HCT116 (cell line): Measurements from ENCODE around the gene SLC7A7.

Experiments
- EGR1 ChIP-seq: IDR thresholded peaks from 2 replicates; pipeline ENCODE4 v1.6.1; 2012; ENCODE audit warnings: low read depth
- EZH2 ChIP-seq: fragments of 200-600 bp; sonication (generic); IDR thresholded peaks from 2 replicates; pipeline ENCODE4 v1.6.1; 2017; ENCODE audit warnings: antibody characterized with exemption, mixed run types
- EZH2phosphoT487 ChIP-seq: fragments of 200-600 bp; IDR thresholded peaks from 2 replicates; pipeline ENCODE4 v1.6.1; 2018; ENCODE audit warnings: antibody characterized with exemption, borderline replicate concordance
- JUND ChIP-seq: IDR thresholded peaks from 2 replicates; pipeline ENCODE4 v1.6.1; 2012
- POLR2A ChIP-seq: IDR thresholded peaks from 2 replicates; pipeline ENCODE4 v1.7.0; 2011; ENCODE audit warnings: borderline replicate concordance; ENCODE audit not compliant: insufficient read depth, insufficient read length; ENCODE audit errors: extremely low read depth
- POLR2AphosphoS5 ChIP-seq: IDR thresholded peaks from 2 replicates; pipeline ENCODE4 v1.6.1; 2011; ENCODE audit warnings: mild to moderate bottlenecking, low read depth, low read length, moderate library complexity
- SP1 ChIP-seq: IDR thresholded peaks from 2 replicates; pipeline ENCODE4 v1.6.1; 2012; ENCODE audit warnings: low read depth
- TCF7L2 ChIP-seq: IDR thresholded peaks from 2 replicates; pipeline ENCODE4 v1.7.0; 2011; ENCODE audit warnings: borderline replicate concordance, inconsistent platforms; ENCODE audit not compliant: insufficient read depth, insufficient read length; ENCODE audit errors: extremely low read depth
- YY1 ChIP-seq: IDR thresholded peaks from 2 replicates; pipeline ENCODE4 v1.6.1; 2011; ENCODE audit warnings: low read length, low read depth, moderate library complexity, mild to moderate bottlenecking; ENCODE audit not compliant: insufficient replicate concordance; ENCODE audit errors: extremely low read depth
- ZNF274 ChIP-seq: fragments of 200-500 bp; sonication (Bioruptor generic); IDR thresholded peaks from 2 replicates; pipeline ENCODE4 v1.6.1; 2014; ENCODE audit warnings: mild to moderate bottlenecking, low read depth, low read length, inconsistent platforms
- TF ChIP-seq, protein P1 (sequence below), 3 experiments: fragments of 200-600 bp in 1 of 3; sonication (generic) in 1 of 3; IDR thresholded peaks in 2 of 3; conservative IDR thresholded peaks in 1 of 3; 2 replicates each; pipeline ENCODE4 v1.5.1; 2012 to 2017; ENCODE audit warnings: low read depth in 2 of 3, low read length in 2 of 3, antibody characterized with exemption in 1 of 3, borderline replicate concordance in 1 of 3, control low read depth in 1 of 3, mild to moderate bottlenecking in 1 of 3, mixed read lengths in 1 of 3, mixed run types in 1 of 3, moderate library complexity in 1 of 3; ENCODE audit not compliant: insufficient read depth in 1 of 3
- TF ChIP-seq, protein P2 (sequence below): IDR thresholded peaks from 2 replicates; pipeline ENCODE4 v1.6.1; 2012; ENCODE audit warnings: low read depth
- TF ChIP-seq, protein P3 (sequence below): IDR thresholded peaks from 2 replicates; pipeline ENCODE4 v1.6.1; 2012

DNA sequence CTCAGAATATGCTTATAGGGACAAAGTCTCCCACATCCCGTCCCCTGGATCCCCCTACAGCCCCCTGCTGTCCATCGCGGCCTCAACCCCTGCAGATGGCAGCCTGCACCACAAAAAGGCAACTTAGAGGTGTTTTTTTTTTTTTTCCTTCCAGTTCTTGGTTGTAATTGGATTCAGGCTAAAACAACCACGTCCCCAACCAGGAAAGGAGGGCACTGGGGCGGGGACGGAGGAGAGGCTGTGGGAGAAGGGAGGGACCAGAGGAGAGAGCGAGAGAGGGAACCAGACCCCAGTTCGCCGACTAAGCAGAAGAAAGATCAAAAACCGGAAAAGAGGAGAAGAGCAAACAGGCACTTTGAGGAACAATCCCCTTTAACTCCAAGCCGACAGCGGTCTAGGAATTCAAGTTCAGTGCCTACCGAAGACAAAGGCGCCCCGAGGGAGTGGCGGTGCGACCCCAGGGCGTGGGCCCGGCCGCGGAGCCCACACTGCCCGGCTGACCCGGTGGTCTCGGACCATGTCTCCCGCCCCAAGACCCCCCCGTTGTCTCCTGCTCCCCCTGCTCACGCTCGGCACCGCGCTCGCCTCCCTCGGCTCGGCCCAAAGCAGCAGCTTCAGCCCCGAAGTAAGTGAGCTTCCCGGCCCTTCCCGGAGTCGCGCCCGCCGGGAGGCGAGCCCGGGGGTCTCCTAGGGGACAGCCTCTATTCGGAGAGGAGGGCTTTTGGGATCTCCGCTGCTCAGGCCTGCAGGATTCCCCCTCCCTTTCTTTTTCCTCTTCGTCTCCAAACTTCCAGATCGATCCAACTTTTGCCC is 21.3 kb upstream of the SLC7A7 start, which contains the start of gene MMP14:
- TF ChIP-seq POLR2A: no peak
- no peak for TF ChIP-seq YY1
- TF ChIP-seq, protein P1, sequence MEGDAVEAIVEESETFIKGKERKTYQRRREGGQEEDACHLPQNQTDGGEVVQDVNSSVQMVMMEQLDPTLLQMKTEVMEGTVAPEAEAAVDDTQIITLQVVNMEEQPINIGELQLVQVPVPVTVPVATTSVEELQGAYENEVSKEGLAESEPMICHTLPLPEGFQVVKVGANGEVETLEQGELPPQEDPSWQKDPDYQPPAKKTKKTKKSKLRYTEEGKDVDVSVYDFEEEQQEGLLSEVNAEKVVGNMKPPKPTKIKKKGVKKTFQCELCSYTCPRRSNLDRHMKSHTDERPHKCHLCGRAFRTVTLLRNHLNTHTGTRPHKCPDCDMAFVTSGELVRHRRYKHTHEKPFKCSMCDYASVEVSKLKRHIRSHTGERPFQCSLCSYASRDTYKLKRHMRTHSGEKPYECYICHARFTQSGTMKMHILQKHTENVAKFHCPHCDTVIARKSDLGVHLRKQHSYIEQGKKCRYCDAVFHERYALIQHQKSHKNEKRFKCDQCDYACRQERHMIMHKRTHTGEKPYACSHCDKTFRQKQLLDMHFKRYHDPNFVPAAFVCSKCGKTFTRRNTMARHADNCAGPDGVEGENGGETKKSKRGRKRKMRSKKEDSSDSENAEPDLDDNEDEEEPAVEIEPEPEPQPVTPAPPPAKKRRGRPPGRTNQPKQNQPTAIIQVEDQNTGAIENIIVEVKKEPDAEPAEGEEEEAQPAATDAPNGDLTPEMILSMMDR (IDR thresholded peaks at IDR 0.05 in 2 of 3, conservative IDR thresholded peaks at IDR 0.05 in 1 of 3; ENCODE audit: borderline replicate concordance in 1 of 3, insufficient read depth in 1 of 3, low read depth in 2 of 3, low read length in 2 of 3): 0 out of 6 replicates have a peak, but pooled peaks of 2 of the 3 experiments have one; percentile 3 to 12
- TF ChIP-seq EZH2phosphoT487: no peak
- no peak for TF ChIP-seq ZNF274
- TF ChIP-seq, protein P2, sequence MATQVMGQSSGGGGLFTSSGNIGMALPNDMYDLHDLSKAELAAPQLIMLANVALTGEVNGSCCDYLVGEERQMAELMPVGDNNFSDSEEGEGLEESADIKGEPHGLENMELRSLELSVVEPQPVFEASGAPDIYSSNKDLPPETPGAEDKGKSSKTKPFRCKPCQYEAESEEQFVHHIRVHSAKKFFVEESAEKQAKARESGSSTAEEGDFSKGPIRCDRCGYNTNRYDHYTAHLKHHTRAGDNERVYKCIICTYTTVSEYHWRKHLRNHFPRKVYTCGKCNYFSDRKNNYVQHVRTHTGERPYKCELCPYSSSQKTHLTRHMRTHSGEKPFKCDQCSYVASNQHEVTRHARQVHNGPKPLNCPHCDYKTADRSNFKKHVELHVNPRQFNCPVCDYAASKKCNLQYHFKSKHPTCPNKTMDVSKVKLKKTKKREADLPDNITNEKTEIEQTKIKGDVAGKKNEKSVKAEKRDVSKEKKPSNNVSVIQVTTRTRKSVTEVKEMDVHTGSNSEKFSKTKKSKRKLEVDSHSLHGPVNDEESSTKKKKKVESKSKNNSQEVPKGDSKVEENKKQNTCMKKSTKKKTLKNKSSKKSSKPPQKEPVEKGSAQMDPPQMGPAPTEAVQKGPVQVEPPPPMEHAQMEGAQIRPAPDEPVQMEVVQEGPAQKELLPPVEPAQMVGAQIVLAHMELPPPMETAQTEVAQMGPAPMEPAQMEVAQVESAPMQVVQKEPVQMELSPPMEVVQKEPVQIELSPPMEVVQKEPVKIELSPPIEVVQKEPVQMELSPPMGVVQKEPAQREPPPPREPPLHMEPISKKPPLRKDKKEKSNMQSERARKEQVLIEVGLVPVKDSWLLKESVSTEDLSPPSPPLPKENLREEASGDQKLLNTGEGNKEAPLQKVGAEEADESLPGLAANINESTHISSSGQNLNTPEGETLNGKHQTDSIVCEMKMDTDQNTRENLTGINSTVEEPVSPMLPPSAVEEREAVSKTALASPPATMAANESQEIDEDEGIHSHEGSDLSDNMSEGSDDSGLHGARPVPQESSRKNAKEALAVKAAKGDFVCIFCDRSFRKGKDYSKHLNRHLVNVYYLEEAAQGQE: no peak
- TF ChIP-seq, protein P3, sequence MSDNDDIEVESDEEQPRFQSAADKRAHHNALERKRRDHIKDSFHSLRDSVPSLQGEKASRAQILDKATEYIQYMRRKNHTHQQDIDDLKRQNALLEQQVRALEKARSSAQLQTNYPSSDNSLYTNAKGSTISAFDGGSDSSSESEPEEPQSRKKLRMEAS: no peak
- no peak for TF ChIP-seq SP1
- no peak for TF ChIP-seq JUND
- TF ChIP-seq POLR2AphosphoS5: peak; percentile 41; the same call in 1 of the 2 replicates
- no peak for TF ChIP-seq TCF7L2
- no peak for TF ChIP-seq EGR1
- no peak for TF ChIP-seq EZH2
